Right lobe of liver (tissue), 6 donors: ENCODE data around the gene AK5. TPM values are rescaled to one million over a fixed set of nuclear protein-coding genes. Genes with fewer than 3 reads are reported as not detected.

ENCODE experiments used
- ATAC-seq, 4 donors: fragments of 200-7000 bp; cut with Tn5 transposase; one replicate each; pipeline ENCODE4 v1.9.1; 2020; ENCODE audit warnings: mild to moderate bottlenecking in 4 of 4, moderate library complexity in 4 of 4
- DNase-seq, 3 donors: peaks; one replicate each; pipeline ENCODE4 v3.0.0-alpha.2; 2020
- H3K27ac ChIP-seq, 3 donors: fragments of 200-600 bp; one replicate each; pipeline ENCODE4 v1.8.0; 2022
- H3K27me3 ChIP-seq, 2 donors: fragments of 200-600 bp; one replicate each; pipeline ENCODE4 v1.8.0; 2022
- H3K36me3 ChIP-seq, 4 donors: fragments of 200-600 bp; sonication (generic) in 1 of 4; one replicate each; pipeline versions ENCODE4 v1.5.1 to v1.8.0; 2017 to 2022; ENCODE audit warnings: control low read depth in 1 of 4
- H3K4me1 ChIP-seq, 4 donors: fragments of 200-600 bp; sonication (generic) in 1 of 4; one replicate each; pipeline versions ENCODE4 v1.5.1 to v1.8.0; 2017 to 2022; ENCODE audit warnings: control low read depth in 1 of 4
- H3K4me3 ChIP-seq, 3 donors: fragments of 200-600 bp; one replicate each; pipeline ENCODE4 v1.8.0; 2022
- H3K9me3 ChIP-seq, 4 donors: fragments of 200-600 bp; sonication (generic) in 1 of 4; one replicate each; pipeline versions ENCODE4 v1.5.1 to v1.8.0; 2017 to 2022; ENCODE audit warnings: control low read depth in 1 of 4
- CTCF ChIP-seq, 4 donors: fragments of 200-600 bp in 3 of 4; fragments of 450-650 bp in 1 of 4; IDR thresholded peaks; one replicate each; pipeline versions ENCODE4 v1.5.1 to v1.8.0; 2016 to 2022; ENCODE audit warnings: antibody characterized with exemption in 4 of 4, mild to moderate bottlenecking in 2 of 4
- POLR2A ChIP-seq: fragments of 450-650 bp; IDR thresholded peaks from one replicate; pipeline ENCODE4 v1.6.1; 2017; ENCODE audit warnings: antibody characterized with exemption, mild to moderate bottlenecking
- WGBS: methylation state at CpG from one replicate; pipeline ENCODE4 v1.1.6; 2018; ENCODE audit warnings: low coverage, low lambda C conversion rate; ENCODE audit not compliant: insufficient coverage; ENCODE audit errors: missing lambda C conversion rate; 5-methylcytosine and 5-hydroxymethylcytosine counted together
- intact Hi-C, 2 donors: fragments of 100-400 bp; cut with DNase I; formaldehyde crosslinking; loops; one replicate each; pipeline versions ENCODE4 v1.11.2 to v1.14.1; 2022
- total RNA-seq, 6 experiments: library from RNA; depleted of rRNA in 2 of 6; stranded (reverse); fragments of >200 nt in 2 of 6; fragmentation: NEBNext Ultra II Directional in 3 of 6; extraction: Animal tissue kit (Norgen Biotek cat#: 25700) in 3 of 6; gene quantifications; one replicate each; pipeline versions ENCODE4 v1.1.0 to v1.2.4, GENCODE V29; 2016 to 2023
- donor health status: DM: no; HTN: yes; CAD: no.
- donor health status: DM: no; HTN: no; CAD: no.
- donor health status: DM: no; HTN: no; CAD: no.
- donor health status: DM: no; HTN: yes; CAD: no.
- donor health status: DM: no; HTN: yes; CAD: no.

The AK5 gene
- total RNA-seq, 6 experiments from 2014 or later: 0.47 to 0.53 TPM; not detected in 4

DNA sequence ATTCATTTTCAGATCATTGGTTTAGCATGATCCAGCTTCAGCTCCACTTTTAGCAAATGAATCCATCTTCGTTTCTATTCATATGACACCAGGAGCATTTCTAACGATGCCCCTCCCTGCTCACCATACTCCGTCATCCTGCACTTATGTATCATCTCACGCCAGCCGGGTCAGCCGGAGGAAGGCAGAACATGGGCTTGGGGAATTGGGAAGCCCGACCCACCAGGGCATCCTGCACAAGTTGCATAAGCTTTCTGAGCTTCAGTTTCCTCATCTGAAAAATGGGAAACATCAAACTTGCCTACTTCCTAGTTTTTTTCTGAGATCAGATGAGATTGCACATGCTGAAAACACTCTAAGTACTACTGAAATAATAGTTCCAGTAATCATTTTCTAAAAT is 194.7 kb downstream of the AK5 start:
- Histone ChIP-seq H3K27me3 (no peaks in the 10 kb centered on the region), H3K4me3 (no peak overlapping the region), H3K9me3 (no peaks in the 10 kb centered on the region), H3K4me1 (no peaks in the 10 kb centered on the region), H3K27ac (no peak overlapping the region), H3K36me3 (no peaks in the 10 kb centered on the region)
- TF ChIP-seq CTCF (IDR thresholded peaks at IDR 0.05) (no peak), POLR2A (no peak)
- 55% methylated on average over 7 of the region's 7 CpGs for WGBS
- ATAC-seq (peak in 1 of 4 donors; percentile 37), DNase-seq (peak in 1 of 3 donors; percentile 21)
- intact Hi-C loops: no loop called here

DNA sequence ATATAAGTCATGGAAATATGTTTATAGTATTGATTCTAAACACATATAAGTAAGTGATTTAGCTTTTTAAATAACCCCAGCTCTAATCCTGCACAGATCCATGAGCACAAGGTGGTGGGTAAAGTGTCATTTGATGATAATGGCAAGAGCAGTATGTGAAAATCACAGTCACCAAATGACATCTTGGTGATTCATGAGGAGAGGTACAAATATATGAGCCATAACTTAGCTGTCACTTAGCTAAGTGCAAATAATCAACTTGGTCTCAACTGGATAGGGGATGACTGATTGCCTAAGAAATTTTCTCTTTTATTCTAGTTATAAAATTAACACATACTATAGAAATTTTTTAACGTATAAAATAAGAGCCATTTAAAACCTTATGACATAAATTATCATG is 202.5 kb downstream of the AK5 start:
- intact Hi-C loops: no loop called here
- H3K27me3 ChIP-seq: no peaks in the 10 kb centered on the region
- TF ChIP-seq POLR2A (no peak), CTCF (IDR thresholded peaks at IDR 0.05) (no peak)

GRCh38 chr1:77484926-77485325 is 203.1 kb downstream of the AK5 start:
- TF ChIP-seq CTCF (IDR thresholded peaks at IDR 0.05) (no peak), POLR2A (no peak)
- ATAC-seq (no peak), DNase-seq (no peak)
- no peaks in the 10 kb centered on the region for H3K9me3 ChIP-seq
- H3K4me3 ChIP-seq: no peak overlapping the region
- no peaks in the 10 kb centered on the region for H3K27me3 ChIP-seq
- H3K36me3 ChIP-seq: no peaks in the 10 kb centered on the region
- WGBS: 36% methylated on average over 2 of the region's 2 CpGs
- intact Hi-C loops: no loop called here
- H3K27ac ChIP-seq: no peak overlapping the region
- no peaks in the 10 kb centered on the region for H3K4me1 ChIP-seq

More for the DNA sequence above, 202.5 kb downstream of the AK5 start:
- ATAC-seq (no peak), DNase-seq (no peak)
- WGBS: 41% methylated on average over 1 of the region's 1 CpG
- Histone ChIP-seq H3K36me3 (no peaks in the 10 kb centered on the region), H3K4me1 (no peaks in the 10 kb centered on the region), H3K4me3 (no peak overlapping the region), H3K9me3 (no peaks in the 10 kb centered on the region), H3K27ac (no peak overlapping the region)

DNA sequence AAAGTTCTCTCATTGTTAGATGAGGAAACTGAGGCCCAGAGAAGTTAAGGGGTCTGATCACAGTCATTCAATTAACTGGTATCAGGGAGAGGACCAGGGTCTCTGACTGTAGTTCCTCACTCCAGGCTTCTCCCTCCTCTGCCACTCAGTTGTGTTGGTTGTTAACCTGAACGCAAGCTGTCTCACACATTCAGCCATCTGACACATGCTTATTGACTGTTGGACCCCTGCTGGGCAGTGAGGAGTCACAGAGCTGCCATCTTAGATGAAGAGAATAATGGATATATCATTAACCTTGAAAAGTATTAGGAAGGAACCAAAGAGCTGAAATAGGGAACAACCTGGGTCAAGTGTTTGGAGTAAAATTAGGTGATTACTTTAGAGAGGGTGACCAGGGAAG is 205.8 kb downstream of the AK5 start:
- intact Hi-C loops: no loop called here
- no peak overlapping the region for H3K4me3 ChIP-seq
- H3K4me1 ChIP-seq: no peaks in the 10 kb centered on the region
- no peaks in the 10 kb centered on the region for H3K9me3 ChIP-seq
- TF ChIP-seq CTCF (IDR thresholded peaks at IDR 0.05) (no peak), POLR2A (no peak)
- no peak for DNase-seq
- no peak for ATAC-seq
- WGBS: 100% methylated on average over 1 of the region's 1 CpG
- H3K27me3 ChIP-seq: no peaks in the 10 kb centered on the region
- H3K27ac ChIP-seq: no peak overlapping the region
- H3K36me3 ChIP-seq: no peaks in the 10 kb centered on the region

- no peaks in the 10 kb centered on the region for H3K4me1 ChIP-seq
- H3K27me3 ChIP-seq: no peaks in the 10 kb centered on the region
- DNase-seq: no peak
- intact Hi-C loops: no loop called here
- H3K4me3 ChIP-seq: no peak overlapping the region
- ATAC-seq: no peak
- WGBS: 83% methylated on average over 2 of the region's 2 CpGs
- H3K9me3 ChIP-seq: no peaks in the 10 kb centered on the region
- no peak overlapping the region for H3K27ac ChIP-seq
- TF ChIP-seq POLR2A (no peak), CTCF (IDR thresholded peaks at IDR 0.05) (no peak)
- H3K36me3 ChIP-seq: no peaks in the 10 kb centered on the region
These were observed 208.1 kb downstream of the AK5 start for GRCh38 chr1:77489910-77490309.
